GM21723 (cell line): Measurements from ENCODE around the gene ACAA1.
"Not testable (repeated sequence)": the region's sequence is repeated elsewhere in the genome, so short reads cannot be mapped to it uniquely, and the experiment has no call there.

Experiments used
- ATAC-seq: cut with Tn5 transposase; IDR thresholded peaks from one replicate; pipeline ENCODE4 v1.9.1; 2021; ENCODE audit warnings: mild to moderate bottlenecking, moderate library complexity; ENCODE audit not compliant: unreplicated experiment

Gene ACAA1, protein sequence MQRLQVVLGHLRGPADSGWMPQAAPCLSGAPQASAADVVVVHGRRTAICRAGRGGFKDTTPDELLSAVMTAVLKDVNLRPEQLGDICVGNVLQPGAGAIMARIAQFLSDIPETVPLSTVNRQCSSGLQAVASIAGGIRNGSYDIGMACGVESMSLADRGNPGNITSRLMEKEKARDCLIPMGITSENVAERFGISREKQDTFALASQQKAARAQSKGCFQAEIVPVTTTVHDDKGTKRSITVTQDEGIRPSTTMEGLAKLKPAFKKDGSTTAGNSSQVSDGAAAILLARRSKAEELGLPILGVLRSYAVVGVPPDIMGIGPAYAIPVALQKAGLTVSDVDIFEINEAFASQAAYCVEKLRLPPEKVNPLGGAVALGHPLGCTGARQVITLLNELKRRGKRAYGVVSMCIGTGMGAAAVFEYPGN

GRCh38 chr3:38136777-38137614 lies at the start of gene ACAA1:
ACAA1 (minus strand) TSS chr3:38137127; CDS start chr3:38137035, 92 bp downstream.
- ATAC-seq, result peak; percentile 86

- ATAC-seq, result no peak
Observed at GRCh38 chr3:38177181-38177580, 40.3 kb upstream of the ACAA1 start.

- ATAC-seq, result peak; percentile 58
Observed at GRCh38 chr3:38173834-38174418, 37.0 kb upstream of the ACAA1 start.

DNA sequence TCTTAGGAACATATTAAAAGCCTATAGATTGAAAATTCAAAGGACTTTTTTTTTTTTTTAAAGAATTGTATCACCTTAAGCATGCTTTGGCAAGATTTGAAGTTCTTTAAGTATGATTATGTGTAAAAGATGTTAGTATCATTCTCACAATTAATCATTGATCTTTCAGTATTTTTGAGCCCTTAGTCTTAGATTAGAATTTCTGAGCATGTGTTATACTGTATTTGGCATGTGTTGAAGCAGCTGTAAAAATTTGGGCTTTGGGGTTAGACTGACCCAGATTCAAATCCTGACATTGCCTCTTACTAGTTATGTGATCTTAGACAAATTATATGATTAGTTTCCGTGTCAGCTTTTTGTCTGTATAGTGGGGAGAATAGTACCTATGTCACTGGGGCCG lies 34.7 kb upstream of the ACAA1 start:
- no peak for ATAC-seq

DNA sequence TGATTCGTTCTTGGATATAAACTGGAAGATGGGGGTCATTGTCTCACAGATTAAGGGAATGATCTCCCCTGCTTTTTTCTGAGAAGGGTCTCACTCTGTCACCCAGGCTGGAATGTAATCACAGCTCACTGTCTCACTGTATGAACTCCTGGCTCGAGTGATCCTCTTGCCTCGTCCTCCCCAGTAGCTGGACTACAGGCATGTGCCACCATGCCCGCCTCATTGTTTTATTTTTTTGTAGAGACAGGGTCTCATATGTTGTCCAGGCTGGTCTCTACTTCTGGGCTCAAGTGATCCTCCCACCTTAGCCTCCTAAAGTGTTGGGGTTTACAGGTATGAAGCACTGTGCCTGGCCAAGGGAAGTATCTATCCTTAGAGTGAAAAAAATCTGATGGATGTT lies 33.8 kb upstream of the ACAA1 start:
- ATAC-seq, result no peak

- no peak for ATAC-seq
Observed at GRCh38 chr3:38169027-38169317, 32.0 kb upstream of the ACAA1 start.

- no peak for ATAC-seq
Observed at GRCh38 chr3:38168151-38169026, 31.5 kb upstream of the ACAA1 start.

DNA sequence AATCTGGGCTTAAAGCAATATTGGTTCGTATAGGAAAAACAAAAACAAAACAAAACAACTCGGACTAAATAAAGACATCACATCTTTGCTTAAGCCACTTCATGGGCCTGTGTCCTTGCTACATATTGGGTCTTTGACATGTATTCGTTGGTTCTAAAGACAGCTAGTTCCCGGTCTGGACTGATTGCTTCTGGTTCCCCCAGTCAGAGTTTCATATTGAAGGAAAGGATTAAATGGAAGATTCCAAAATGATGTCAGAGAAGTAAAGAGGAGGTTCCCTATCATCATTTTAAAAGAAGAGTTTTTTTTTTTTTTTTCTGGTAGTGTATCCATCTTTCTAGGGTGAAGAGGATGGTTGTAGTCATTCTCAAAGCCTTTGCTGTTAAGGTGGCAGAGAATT lies 30.7 kb upstream of the ACAA1 start:
- no peak for ATAC-seq

DNA sequence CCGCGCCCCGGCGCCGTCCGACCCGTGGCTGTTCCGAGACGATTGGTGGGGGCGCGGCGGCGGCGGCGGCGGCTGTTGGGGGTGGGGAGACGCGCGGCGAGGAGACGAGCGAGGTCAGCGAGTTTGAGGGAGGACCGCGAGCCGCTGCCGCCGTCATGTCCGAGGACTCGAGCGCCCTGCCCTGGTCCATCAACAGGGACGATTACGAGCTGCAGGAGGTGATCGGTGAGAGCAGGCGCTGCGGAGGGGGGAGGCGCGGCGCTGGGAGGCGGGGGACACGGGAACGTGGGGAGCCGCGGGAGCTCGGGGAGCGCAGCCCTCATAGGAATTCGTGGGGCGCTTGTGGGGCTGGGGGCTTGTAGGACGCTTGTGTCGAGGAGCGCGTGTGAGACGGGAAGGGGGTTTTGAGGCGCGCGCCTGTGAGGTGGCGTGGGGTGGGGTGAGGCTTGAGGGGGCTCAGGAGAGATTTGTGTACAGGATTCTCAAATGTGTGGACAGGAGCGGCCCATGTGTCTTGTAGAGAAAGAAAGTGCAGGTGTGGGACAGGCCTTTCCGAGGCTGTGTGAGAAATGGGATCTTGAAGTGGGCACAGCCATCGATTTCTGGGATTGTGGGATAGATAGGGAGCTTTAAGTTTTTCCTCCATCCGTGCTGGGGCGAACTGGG lies 28.9 kb upstream of the ACAA1 start:
- ATAC-seq, result no peak

DNA sequence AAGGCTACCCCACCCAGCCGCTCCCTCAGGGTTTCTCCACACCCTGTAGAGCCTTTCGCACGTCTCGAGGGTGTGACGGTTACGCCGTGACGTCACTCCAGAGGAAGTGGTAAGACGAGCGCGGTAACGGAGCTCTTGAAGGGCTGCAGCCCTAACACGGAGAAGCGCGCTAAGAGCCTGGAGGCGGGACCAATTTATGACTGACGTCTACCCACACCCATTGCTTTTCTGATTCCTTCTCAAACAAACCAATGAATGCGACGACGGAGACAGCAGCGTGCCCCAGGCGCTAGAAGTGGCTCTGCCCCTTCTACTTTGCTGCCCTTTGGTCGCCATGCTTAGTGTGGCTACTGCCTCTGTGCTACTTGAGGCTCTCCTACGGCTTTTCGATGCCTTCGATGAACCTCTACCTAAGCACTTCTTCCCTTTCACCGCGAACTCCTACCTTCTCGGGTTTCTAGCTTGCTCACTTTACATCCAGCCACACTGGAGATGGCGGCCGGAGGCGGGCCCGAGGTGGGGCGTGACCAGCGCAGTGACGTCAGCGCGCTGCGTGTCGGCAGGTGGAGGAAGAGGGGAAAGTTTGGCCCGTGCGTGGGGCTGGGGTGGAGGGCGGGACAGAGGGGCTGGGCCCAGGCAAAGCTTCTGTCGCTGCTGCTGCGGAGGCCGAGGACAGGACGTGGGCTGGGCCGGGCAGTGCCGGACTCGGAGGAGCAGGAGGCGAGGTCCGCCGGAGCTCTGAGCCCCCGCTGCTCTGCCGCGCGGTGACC lies 28.2 kb upstream of the ACAA1 start, which contains the start of gene OXSR1:
TSS of gene OXSR1 (plus strand) at position 586 of the 770 bp plus-strand sequence. CDS start 340 bp downstream, outside the sequence.
- peak; percentile 95 for ATAC-seq

DNA sequence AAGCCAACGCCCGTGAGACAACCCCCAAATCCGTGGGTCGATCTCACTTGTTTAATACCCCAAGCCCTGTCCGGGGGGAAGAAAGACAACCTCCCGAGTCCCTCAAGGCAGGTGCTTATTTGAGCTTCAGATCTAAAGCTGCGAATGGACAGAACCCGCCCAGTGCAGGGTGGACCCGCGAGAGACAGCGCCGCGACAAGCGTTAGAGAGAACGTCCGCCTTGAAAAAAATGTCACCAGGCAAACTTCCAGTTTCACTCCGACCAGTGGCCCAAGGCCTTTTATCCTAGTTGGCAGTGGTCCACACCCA lies 27.7 kb upstream of the ACAA1 start:
- peak; percentile 18 for ATAC-seq

GRCh38 chr3:38163841-38164642 lies 27.1 kb upstream of the ACAA1 start:
- no peak for ATAC-seq

GRCh38 chr3:38163117-38163840 lies 26.4 kb upstream of the ACAA1 start:
- ATAC-seq, result no peak

DNA sequence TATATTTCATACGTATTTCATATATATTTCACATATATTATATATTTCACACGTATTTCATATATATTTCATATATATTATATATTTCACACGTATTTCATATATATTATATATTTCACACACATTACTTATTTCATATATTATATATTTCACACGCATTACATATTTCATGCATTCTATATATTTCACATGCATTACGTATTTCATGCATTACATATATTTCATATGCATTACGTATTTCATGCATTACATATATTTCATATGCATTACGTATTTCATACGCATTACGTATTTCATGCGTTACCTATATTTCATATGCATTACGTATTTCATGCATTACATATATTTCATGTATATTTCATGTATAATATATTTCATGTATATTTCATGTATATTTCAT lies 23.8 kb upstream of the ACAA1 start:
- not testable (repeated sequence) for ATAC-seq

DNA sequence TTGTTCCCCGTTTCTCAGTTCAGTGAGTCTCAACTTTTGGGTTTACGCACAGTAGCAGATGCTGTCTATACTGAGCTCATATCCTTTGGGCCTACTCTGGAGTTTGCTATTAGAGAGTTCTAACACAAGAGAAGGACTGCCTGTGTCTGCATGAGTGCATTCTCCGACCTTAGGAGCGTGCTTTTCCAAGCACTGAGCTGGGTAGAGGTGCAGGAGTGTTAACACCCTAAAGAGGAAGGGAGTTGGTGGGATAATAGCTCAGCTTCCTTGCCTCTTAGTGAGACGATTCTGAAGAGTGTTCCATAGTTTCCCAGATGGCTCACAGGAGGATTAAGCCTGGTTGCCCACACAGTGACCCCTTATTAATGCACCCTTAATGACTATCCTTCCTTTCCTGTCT lies 21.5 kb upstream of the ACAA1 start:
- ATAC-seq, result no peak

DNA sequence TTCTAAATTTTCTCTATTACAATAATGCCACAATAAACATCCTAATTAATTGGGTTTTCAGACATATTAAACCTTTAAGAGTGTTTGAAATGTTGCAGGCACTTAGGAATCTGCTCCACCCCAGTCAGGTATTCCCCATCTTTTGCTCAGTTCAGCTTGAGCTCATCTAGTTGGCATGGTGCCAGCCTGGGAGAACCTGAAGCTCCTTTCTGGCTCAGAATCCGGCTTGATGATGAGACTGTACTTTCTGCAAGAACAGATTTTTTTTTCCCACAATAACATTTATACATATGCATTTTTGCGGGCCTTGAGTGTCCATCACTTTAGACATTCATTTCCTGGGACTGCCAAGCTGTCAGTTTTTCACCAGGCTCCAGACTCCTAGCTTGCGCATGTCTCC lies 20.7 kb upstream of the ACAA1 start:
- ATAC-seq, result no peak

- no peak for ATAC-seq
Observed at GRCh38 chr3:38157117-38157516, 20.2 kb upstream of the ACAA1 start.

DNA sequence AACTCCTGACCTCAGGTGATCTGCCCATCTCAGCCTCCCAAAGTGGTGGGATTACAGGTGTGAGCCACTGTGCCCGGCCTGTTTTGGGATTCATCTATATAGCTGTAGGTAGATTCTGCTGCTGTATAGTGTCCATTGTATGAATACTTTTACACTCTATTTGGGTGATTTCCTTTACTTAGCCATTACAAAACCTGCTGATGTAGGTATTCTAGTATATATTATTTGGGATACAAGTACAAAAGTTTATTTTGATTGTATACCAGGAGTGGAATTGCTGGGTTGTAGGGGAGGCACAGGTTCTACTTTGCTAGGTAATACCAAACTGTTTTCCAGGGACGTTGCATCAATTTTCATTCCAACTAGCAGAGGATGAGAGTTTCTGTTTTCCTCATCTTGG lies 18.9 kb upstream of the ACAA1 start:
- ATAC-seq, result no peak
